ENCODE measurements around the gene GALNT2. TPM values are rescaled to one million over a fixed set of nuclear protein-coding genes. Genes with fewer than 3 reads are reported as not detected.

GALNT2 gene
- polyA plus RNA-seq, 3 donors, result 19.6 to 25.6 (median 23.4) TPM

DNA sequence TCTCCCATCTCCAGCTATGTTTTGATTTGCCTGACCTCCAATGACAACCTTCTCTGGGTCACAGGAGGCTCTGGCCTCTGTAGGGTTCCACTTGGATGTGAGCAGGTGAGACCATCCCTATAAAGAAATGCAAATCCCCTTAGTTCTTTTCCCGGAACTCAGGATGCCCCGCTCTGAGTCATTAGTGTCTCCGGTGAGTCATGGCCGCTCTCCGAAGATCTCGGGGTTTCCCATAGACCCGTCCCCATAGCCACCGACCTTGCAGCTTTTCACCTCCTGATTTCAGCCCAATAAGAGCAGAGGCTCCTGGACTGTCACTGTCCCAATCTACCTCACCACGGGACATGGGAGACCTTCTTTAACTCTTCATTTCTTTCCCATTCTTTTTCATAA, 260.9 kb downstream of the GALNT2 start:
- H3K79me2 ChIP-seq (ENCODE audit: insufficient read depth, low read length), result no peaks in the 10 kb centered on the region
- DNase-seq, result no peak
- peaks cover 0 to 2% (median 0%) of the 10 kb centered on the region in 7 donors for H3K9me3 Mint-ChIP-seq
- H3K27ac Mint-ChIP-seq, result no peak overlapping the region
- H3K27me3 ChIP-seq (ENCODE audit: control insufficient read depth in 2 of 2, insufficient read depth in 2 of 2, low read length in 2 of 2), result no peaks in the 10 kb centered on the region
- no peaks in the 10 kb centered on the region for H3K4me1 Mint-ChIP-seq
- H3K9ac ChIP-seq (ENCODE audit: insufficient read depth, low read length, poor library complexity, severe bottlenecking), result no peak overlapping the region
- H3K4me3 ChIP-seq (replicated peaks in 1 of 3; ENCODE audit: low read depth in 2 of 3, low read length in 3 of 3), result no peak overlapping the region
- H3K4me2 ChIP-seq (replicated peaks; ENCODE audit: extremely low read depth, low read length, poor library complexity, severe bottlenecking), result no peak overlapping the region
- WGBS (ENCODE audit: insufficient coverage), result 96% methylated on average over 9 of the region's 9 CpGs
- TF ChIP-seq, protein P1, sequence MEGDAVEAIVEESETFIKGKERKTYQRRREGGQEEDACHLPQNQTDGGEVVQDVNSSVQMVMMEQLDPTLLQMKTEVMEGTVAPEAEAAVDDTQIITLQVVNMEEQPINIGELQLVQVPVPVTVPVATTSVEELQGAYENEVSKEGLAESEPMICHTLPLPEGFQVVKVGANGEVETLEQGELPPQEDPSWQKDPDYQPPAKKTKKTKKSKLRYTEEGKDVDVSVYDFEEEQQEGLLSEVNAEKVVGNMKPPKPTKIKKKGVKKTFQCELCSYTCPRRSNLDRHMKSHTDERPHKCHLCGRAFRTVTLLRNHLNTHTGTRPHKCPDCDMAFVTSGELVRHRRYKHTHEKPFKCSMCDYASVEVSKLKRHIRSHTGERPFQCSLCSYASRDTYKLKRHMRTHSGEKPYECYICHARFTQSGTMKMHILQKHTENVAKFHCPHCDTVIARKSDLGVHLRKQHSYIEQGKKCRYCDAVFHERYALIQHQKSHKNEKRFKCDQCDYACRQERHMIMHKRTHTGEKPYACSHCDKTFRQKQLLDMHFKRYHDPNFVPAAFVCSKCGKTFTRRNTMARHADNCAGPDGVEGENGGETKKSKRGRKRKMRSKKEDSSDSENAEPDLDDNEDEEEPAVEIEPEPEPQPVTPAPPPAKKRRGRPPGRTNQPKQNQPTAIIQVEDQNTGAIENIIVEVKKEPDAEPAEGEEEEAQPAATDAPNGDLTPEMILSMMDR (IDR thresholded peaks at IDR 0.05), result no peak
- no peak overlapping the region for H3K27ac ChIP-seq (ENCODE audit: low read depth in 1 of 2, low read length in 2 of 2)
- peaks cover 0 to 6% (median 4%) of the 10 kb centered on the region in 3 donors for H3K27me3 Mint-ChIP-seq (ENCODE audit: low read depth in 3 of 3)
- H3K9me3 ChIP-seq (replicated peaks in 1 of 2; ENCODE audit: control insufficient read depth in 1 of 2, insufficient read depth in 1 of 2, low read length in 2 of 2), result no peaks in the 10 kb centered on the region
- H3K36me3 ChIP-seq (replicated peaks in 1 of 2; ENCODE audit: control insufficient read depth in 1 of 2, insufficient read depth in 2 of 2, low read length in 2 of 2), result no peaks in the 10 kb centered on the region
- H4K20me1 ChIP-seq (ENCODE audit: insufficient read depth, low read length), result no peaks in the 10 kb centered on the region
- H2AFZ ChIP-seq (ENCODE audit: insufficient read depth, low read depth, low read length, poor library complexity, severe bottlenecking), result no peak overlapping the region
- no peaks in the 10 kb centered on the region for H3K4me1 ChIP-seq (ENCODE audit: control insufficient read depth in 1 of 2, insufficient read depth in 2 of 2, low read length in 2 of 2)
- H3K4me3 Mint-ChIP-seq, result no peak overlapping the region
- intact Hi-C loops (cut with micrococcal nuclease), result no loop called here
- no peaks in the 10 kb centered on the region for H3K36me3 Mint-ChIP-seq

DNA sequence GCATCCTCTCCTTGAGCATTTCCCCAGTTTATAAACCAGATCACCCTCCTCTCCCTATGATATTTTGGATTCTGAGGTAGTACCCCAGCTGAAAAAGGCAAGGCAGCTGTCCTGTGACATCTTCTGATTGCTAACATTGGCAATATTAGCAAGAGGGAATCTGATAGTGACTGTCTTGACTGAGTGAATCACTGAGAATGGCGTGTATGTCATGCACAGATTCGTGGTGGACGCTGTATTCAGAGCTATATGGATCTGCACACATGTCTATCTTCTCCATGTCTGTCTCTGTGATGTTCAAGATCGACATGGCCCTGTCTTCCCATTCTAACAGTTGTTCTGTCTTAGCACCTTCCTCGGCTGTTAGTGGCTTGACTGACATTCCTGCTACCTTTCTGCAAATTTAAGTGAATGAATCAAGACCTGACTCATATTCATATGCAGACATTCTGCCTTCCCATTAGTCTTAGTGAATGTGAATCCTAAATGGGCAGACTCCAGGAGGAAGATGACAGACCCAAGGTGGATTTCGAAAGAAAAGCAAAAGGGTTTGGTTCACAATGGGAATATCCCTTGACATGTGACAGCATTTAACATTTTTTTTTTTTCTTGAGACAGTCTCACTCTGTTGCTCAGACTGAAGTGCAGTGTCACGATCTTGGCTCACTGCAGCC, 261.4 kb downstream of the GALNT2 start:
- Histone ChIP-seq H3K4me1 (ENCODE audit: control insufficient read depth in 1 of 2, insufficient read depth in 2 of 2, low read length in 2 of 2) (no peaks in the 10 kb centered on the region), H3K4me3 (replicated peaks in 1 of 3; ENCODE audit: low read depth in 2 of 3, low read length in 3 of 3) (no peak overlapping the region), H3K27me3 (ENCODE audit: control insufficient read depth in 2 of 2, insufficient read depth in 2 of 2, low read length in 2 of 2) (no peaks in the 10 kb centered on the region), H3K27ac (ENCODE audit: low read depth in 1 of 2, low read length in 2 of 2) (no peak overlapping the region), H3K9me3 (replicated peaks in 1 of 2; ENCODE audit: control insufficient read depth in 1 of 2, insufficient read depth in 1 of 2, low read length in 2 of 2) (no peaks in the 10 kb centered on the region), H3K36me3 (replicated peaks in 1 of 2; ENCODE audit: control insufficient read depth in 1 of 2, insufficient read depth in 2 of 2, low read length in 2 of 2) (no peaks in the 10 kb centered on the region), H3K9ac (ENCODE audit: insufficient read depth, low read length, poor library complexity, severe bottlenecking) (no peak overlapping the region), H3K4me2 (replicated peaks; ENCODE audit: extremely low read depth, low read length, poor library complexity, severe bottlenecking) (no peak overlapping the region), H3K79me2 (ENCODE audit: insufficient read depth, low read length) (no peaks in the 10 kb centered on the region), H4K20me1 (ENCODE audit: insufficient read depth, low read length) (no peaks in the 10 kb centered on the region), H2AFZ (ENCODE audit: insufficient read depth, low read depth, low read length, poor library complexity, severe bottlenecking) (no peak overlapping the region)
- 89% methylated on average over 5 of the region's 7 CpGs for WGBS (ENCODE audit: insufficient coverage)
- DNase-seq, result no peak
- H3K9me3 Mint-ChIP-seq, result peaks cover 0 to 2% (median 0%) of the 10 kb centered on the region in 7 donors
- H3K27ac Mint-ChIP-seq, result no peak overlapping the region
- TF ChIP-seq, protein P1 (IDR thresholded peaks at IDR 0.05), result no peak
- intact Hi-C loops (cut with micrococcal nuclease), result no loop called here
- no peak overlapping the region for H3K4me3 Mint-ChIP-seq
- no peaks in the 10 kb centered on the region for H3K36me3 Mint-ChIP-seq
- peaks cover 3 to 6% (median 4%) of the 10 kb centered on the region in 3 donors for H3K27me3 Mint-ChIP-seq (ENCODE audit: low read depth in 3 of 3)
- H3K4me1 Mint-ChIP-seq, result no peaks in the 10 kb centered on the region

Measured in CD14-positive monocyte (primary cell).